Activated CD8-positive, alpha-beta memory T cell treated with anti-CD3 and anti-CD28 coated beads for 4 hours (primary cell): ENCODE results near the gene EZR.
A peak's percentile ranks its signal among the peaks of the same experiment; 100 is the strongest.
"Not testable (repeated sequence)": the region's sequence is repeated elsewhere in the genome, so short reads cannot be mapped to it uniquely, and the experiment has no call there.

Source experiments
- DNase-seq, 2 donors: peaks; one replicate each; pipeline ENCODE4 v3.0.0-alpha.2; 2020; ENCODE audit warnings: low read depth in 2 of 2

EZR gene

GRCh38 chr6:158797331-158798310 lies 21.5 kb downstream of the EZR start:
- no peak for DNase-seq

GRCh38 chr6:158796353-158796752 lies 22.8 kb downstream of the EZR start:
- no peak for DNase-seq

- no peak for DNase-seq
Observed at GRCh38 chr6:158795516-158795915, 23.7 kb downstream of the EZR start.

- no peak for DNase-seq
Observed at GRCh38 chr6:158793432-158793831, 25.7 kb downstream of the EZR start.

GRCh38 chr6:158792505-158792904 lies 26.7 kb downstream of the EZR start:
- DNase-seq = not testable (repeated sequence)

- DNase-seq = no peak
Observed at GRCh38 chr6:158791274-158791855, 27.8 kb downstream of the EZR start.

GRCh38 chr6:158789115-158789917 lies 29.9 kb downstream of the EZR start:
- DNase-seq = peak in 1 of 2 donors; percentile 25

GRCh38 chr6:158787395-158787794 lies 31.8 kb downstream of the EZR start:
- DNase-seq = no peak

- DNase-seq = no peak
Observed at GRCh38 chr6:158786645-158787304, 32.4 kb downstream of the EZR start.

GRCh38 chr6:158785036-158785435 lies 34.1 kb downstream of the EZR start:
- no peak for DNase-seq

- DNase-seq = no peak
Observed at GRCh38 chr6:158784505-158784904, 34.7 kb downstream of the EZR start.

GRCh38 chr6:158783851-158784250 lies 35.3 kb downstream of the EZR start:
- DNase-seq = no peak

- no peak for DNase-seq
Observed at GRCh38 chr6:158783167-158783450, 36.1 kb downstream of the EZR start.

- no peak for DNase-seq
Observed at GRCh38 chr6:158782432-158783166, 36.6 kb downstream of the EZR start.

GRCh38 chr6:158781692-158782373 lies 37.3 kb downstream of the EZR start:
- DNase-seq = no peak

GRCh38 chr6:158780988-158781691 lies 38.0 kb downstream of the EZR start:
- no peak for DNase-seq

- DNase-seq = no peak
Observed at GRCh38 chr6:158780246-158780884, 38.8 kb downstream of the EZR start.

- no peak for DNase-seq
Observed at GRCh38 chr6:158778005-158778527, 41.1 kb downstream of the EZR start.

GRCh38 chr6:158777510-158777909 lies 41.7 kb downstream of the EZR start:
- DNase-seq = no peak
